KOPT-K1 (cell line): Measurements from ENCODE around the gene U2AF2.
A peak's percentile ranks its signal among the peaks of the same experiment; 100 is the strongest.

Experiments
- H3K27ac ChIP-seq: fragments of 200-600 bp; sonication (generic); 2 replicates; pipeline ENCODE4 v1.5.1; 2016; ENCODE audit warnings: antibody characterized with exemption, mild to moderate bottlenecking, low read depth, low read length; ENCODE audit not compliant: poor library complexity, severe bottlenecking
- H3K36me3 ChIP-seq: fragments of 200-600 bp; sonication (generic); 2 replicates; pipeline ENCODE4 v1.5.1; 2017; ENCODE audit warnings: antibody characterized with exemption, mild to moderate bottlenecking, low read length, moderate library complexity; ENCODE audit not compliant: insufficient read depth
- H3K9me3 ChIP-seq: fragments of 200-600 bp; sonication (generic); 2 replicates; pipeline ENCODE4 v1.5.1; 2017; ENCODE audit warnings: antibody characterized with exemption, low read length, mild to moderate bottlenecking; ENCODE audit not compliant: insufficient read depth, poor library complexity, severe bottlenecking

Gene U2AF2

GRCh38 chr19:55669418-55670279 is 14.8 kb downstream of the U2AF2 start:
- Histone ChIP-seq H3K27ac (no peak overlapping the region), H3K36me3 (peaks cover 96% of the 10 kb centered on the region), H3K9me3 (no peaks in the 10 kb centered on the region)

GRCh38 chr19:55670280-55671053 is 15.6 kb downstream of the U2AF2 start:
- Histone ChIP-seq H3K9me3 (no peaks in the 10 kb centered on the region), H3K36me3 (peaks cover 88% of the 10 kb centered on the region), H3K27ac (no peak overlapping the region)

GRCh38 chr19:55671054-55671378 is 16.2 kb downstream of the U2AF2 start:
- H3K36me3 ChIP-seq, result peaks cover 82% of the 10 kb centered on the region
- H3K27ac ChIP-seq, result no peak overlapping the region
- H3K9me3 ChIP-seq, result no peaks in the 10 kb centered on the region

- H3K27ac ChIP-seq, result no peak overlapping the region
- H3K36me3 ChIP-seq, result peaks cover 75% of the 10 kb centered on the region
- no peaks in the 10 kb centered on the region for H3K9me3 ChIP-seq
Measured at GRCh38 chr19:55672418-55672817, 17.6 kb downstream of the U2AF2 start.

- Histone ChIP-seq H3K27ac (no peak overlapping the region), H3K36me3 (peaks cover 75% of the 10 kb centered on the region), H3K9me3 (no peaks in the 10 kb centered on the region)
Measured at GRCh38 chr19:55673465-55673864, 18.6 kb downstream of the U2AF2 start.

- H3K27ac ChIP-seq, result no peak overlapping the region
- H3K9me3 ChIP-seq, result no peaks in the 10 kb centered on the region
- peaks cover 75% of the 10 kb centered on the region for H3K36me3 ChIP-seq
Measured at GRCh38 chr19:55673889-55674288, 19.1 kb downstream of the U2AF2 start.

GRCh38 chr19:55674459-55674840 is 19.6 kb downstream of the U2AF2 start:
- Histone ChIP-seq H3K36me3 (peaks cover 75% of the 10 kb centered on the region), H3K9me3 (no peaks in the 10 kb centered on the region), H3K27ac (peak overlapping the region; percentile 89)

- peak within 1 kb of the TSS; percentile 89 for H3K27ac ChIP-seq
- no peaks in the 10 kb centered on the region for H3K9me3 ChIP-seq
- peaks cover 75% of the 10 kb centered on the region for H3K36me3 ChIP-seq
Measured at GRCh38 chr19:55674841-55675660, 20.2 kb downstream of the U2AF2 start, which contains the start of gene EPN1. EPN1 (plus strand) TSS chr19:55675226; CDS start chr19:55678628, 3,402 bp downstream.

GRCh38 chr19:55675661-55676354 is 21.0 kb downstream of the U2AF2 start:
- Histone ChIP-seq H3K36me3 (peaks cover 75% of the 10 kb centered on the region), H3K27ac (peak overlapping the region; percentile 89), H3K9me3 (no peaks in the 10 kb centered on the region)

GRCh38 chr19:55676383-55676782 is 21.5 kb downstream of the U2AF2 start:
- peaks cover 75% of the 10 kb centered on the region for H3K36me3 ChIP-seq
- no peaks in the 10 kb centered on the region for H3K9me3 ChIP-seq
- no peak overlapping the region for H3K27ac ChIP-seq

- no peaks in the 10 kb centered on the region for H3K9me3 ChIP-seq
- H3K36me3 ChIP-seq, result peaks cover 76% of the 10 kb centered on the region
- H3K27ac ChIP-seq, result no peak overlapping the region
Measured at GRCh38 chr19:55676889-55677505, 22.2 kb downstream of the U2AF2 start.

- Histone ChIP-seq H3K27ac (no peak overlapping the region), H3K9me3 (no peaks in the 10 kb centered on the region), H3K36me3 (peaks cover 74% of the 10 kb centered on the region)
Measured at GRCh38 chr19:55677572-55678028, 22.8 kb downstream of the U2AF2 start.

GRCh38 chr19:55678121-55678671 is 23.4 kb downstream of the U2AF2 start:
- peaks cover 72% of the 10 kb centered on the region for H3K36me3 ChIP-seq
- H3K9me3 ChIP-seq, result no peaks in the 10 kb centered on the region
- no peak overlapping the region for H3K27ac ChIP-seq
